ENCODE data around the gene MDC1. TPM values are rescaled to one million over a fixed set of nuclear protein-coding genes. Genes with fewer than 3 reads are reported as not detected.

MDC1 gene
- polyA plus RNA-seq, 1 donor from 2014 or later, result 8.1 TPM

DNA sequence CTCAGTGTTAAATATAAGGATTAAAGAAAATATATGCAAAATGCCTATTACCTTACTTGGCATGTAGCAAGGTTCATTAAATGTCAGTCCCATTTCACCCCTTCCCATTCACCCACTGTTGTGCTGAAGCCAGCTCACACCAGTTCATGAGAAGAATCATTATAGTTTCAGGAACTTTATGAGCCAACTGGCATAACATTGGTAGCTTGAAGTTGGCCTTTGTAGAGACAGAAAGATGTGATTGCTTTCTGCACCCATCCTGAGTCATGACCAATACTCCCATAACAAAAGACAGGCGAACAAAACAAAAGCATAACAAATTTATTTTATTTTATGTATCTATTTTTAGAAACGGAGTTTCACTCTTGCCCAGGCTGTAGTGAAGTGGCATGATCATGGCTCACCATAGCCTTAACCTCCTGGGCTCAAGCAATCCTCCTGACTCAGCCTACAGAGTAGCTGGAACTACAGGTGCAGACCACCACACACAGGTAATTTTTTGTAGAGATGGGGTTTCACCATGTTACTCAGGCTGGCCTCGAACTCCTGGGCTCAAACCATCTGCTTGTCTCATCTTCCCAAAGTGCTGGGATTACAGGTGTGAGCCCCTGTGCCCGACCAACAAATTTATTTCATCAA, 44.8 kb upstream of the MDC1 start:
- H2AFZ ChIP-seq (ENCODE audit: low read depth, low read length), result no peak overlapping the region
- no peak overlapping the region for H3K4me2 ChIP-seq (ENCODE audit: low read length)
- H3K27ac ChIP-seq (ENCODE audit: low read length), result no peak overlapping the region
- TF ChIP-seq CTCF (IDR thresholded peaks at IDR 0.05; ENCODE audit: poor library complexity, severe bottlenecking), result no peak
- TF ChIP-seq POLR2AphosphoS5 (IDR thresholded peaks at IDR 0.05), result no peak
- no peak for TF ChIP-seq EZH2 (IDR thresholded peaks at IDR 0.05; ENCODE audit: borderline replicate concordance, insufficient read depth, low read length, poor library complexity, severe bottlenecking)
- TF ChIP-seq MXI1 (conservative IDR thresholded peaks at IDR 0.05; ENCODE audit: poor library complexity, severe bottlenecking), result no peak
- TF ChIP-seq, protein P1, sequence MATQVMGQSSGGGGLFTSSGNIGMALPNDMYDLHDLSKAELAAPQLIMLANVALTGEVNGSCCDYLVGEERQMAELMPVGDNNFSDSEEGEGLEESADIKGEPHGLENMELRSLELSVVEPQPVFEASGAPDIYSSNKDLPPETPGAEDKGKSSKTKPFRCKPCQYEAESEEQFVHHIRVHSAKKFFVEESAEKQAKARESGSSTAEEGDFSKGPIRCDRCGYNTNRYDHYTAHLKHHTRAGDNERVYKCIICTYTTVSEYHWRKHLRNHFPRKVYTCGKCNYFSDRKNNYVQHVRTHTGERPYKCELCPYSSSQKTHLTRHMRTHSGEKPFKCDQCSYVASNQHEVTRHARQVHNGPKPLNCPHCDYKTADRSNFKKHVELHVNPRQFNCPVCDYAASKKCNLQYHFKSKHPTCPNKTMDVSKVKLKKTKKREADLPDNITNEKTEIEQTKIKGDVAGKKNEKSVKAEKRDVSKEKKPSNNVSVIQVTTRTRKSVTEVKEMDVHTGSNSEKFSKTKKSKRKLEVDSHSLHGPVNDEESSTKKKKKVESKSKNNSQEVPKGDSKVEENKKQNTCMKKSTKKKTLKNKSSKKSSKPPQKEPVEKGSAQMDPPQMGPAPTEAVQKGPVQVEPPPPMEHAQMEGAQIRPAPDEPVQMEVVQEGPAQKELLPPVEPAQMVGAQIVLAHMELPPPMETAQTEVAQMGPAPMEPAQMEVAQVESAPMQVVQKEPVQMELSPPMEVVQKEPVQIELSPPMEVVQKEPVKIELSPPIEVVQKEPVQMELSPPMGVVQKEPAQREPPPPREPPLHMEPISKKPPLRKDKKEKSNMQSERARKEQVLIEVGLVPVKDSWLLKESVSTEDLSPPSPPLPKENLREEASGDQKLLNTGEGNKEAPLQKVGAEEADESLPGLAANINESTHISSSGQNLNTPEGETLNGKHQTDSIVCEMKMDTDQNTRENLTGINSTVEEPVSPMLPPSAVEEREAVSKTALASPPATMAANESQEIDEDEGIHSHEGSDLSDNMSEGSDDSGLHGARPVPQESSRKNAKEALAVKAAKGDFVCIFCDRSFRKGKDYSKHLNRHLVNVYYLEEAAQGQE (IDR thresholded peaks at IDR 0.05; ENCODE audit: borderline replicate concordance), result no peak
- TF ChIP-seq TAF1 (IDR thresholded peaks at IDR 0.05; ENCODE audit: low read depth), result no peak
- TF ChIP-seq EP300 (conservative IDR thresholded peaks at IDR 0.05; ENCODE audit: poor library complexity, severe bottlenecking), result no peak
- TF ChIP-seq SMC3 (conservative IDR thresholded peaks at IDR 0.05; ENCODE audit: poor library complexity), result no peak
- TF ChIP-seq RAD21 (conservative IDR thresholded peaks at IDR 0.05), result no peak
- no peaks in the 10 kb centered on the region for H4K20me1 ChIP-seq (ENCODE audit: insufficient read depth)
- H3K79me2 ChIP-seq (replicated peaks; ENCODE audit: insufficient read depth, low read length), result no peaks in the 10 kb centered on the region
- H3K9ac ChIP-seq (ENCODE audit: low read length), result no peak overlapping the region
- H3K9me2 ChIP-seq (ENCODE audit: insufficient read depth, low read length), result no peaks in the 10 kb centered on the region
- H3K9me3 ChIP-seq (ENCODE audit: low read length), result no peaks in the 10 kb centered on the region
- H3K36me3 ChIP-seq (ENCODE audit: insufficient read depth, low read length), result no peaks in the 10 kb centered on the region
- H3K4me3 ChIP-seq (ENCODE audit: low read length), result no peak overlapping the region
- no peaks in the 10 kb centered on the region for H3K27me3 ChIP-seq (ENCODE audit: insufficient read depth, low read depth, low read length)
- no peaks in the 10 kb centered on the region for H3F3A ChIP-seq (ENCODE audit: insufficient read depth, low read length, poor library complexity, severe bottlenecking)

- Histone ChIP-seq H3K79me2 (replicated peaks; ENCODE audit: insufficient read depth, low read length) (no peaks in the 10 kb centered on the region), H3K27ac (ENCODE audit: low read length) (no peak overlapping the region)
- TF ChIP-seq RAD21 (conservative IDR thresholded peaks at IDR 0.05) (no peak), EP300 (conservative IDR thresholded peaks at IDR 0.05; ENCODE audit: poor library complexity, severe bottlenecking) (no peak), TAF1 (IDR thresholded peaks at IDR 0.05; ENCODE audit: low read depth) (no peak), SMC3 (conservative IDR thresholded peaks at IDR 0.05; ENCODE audit: poor library complexity) (no peak), CTCF (IDR thresholded peaks at IDR 0.05; ENCODE audit: poor library complexity, severe bottlenecking) (no peak), POLR2AphosphoS5 (IDR thresholded peaks at IDR 0.05) (no peak), MXI1 (conservative IDR thresholded peaks at IDR 0.05; ENCODE audit: poor library complexity, severe bottlenecking) (no peak), EZH2 (IDR thresholded peaks at IDR 0.05; ENCODE audit: borderline replicate concordance, insufficient read depth, low read length, poor library complexity, severe bottlenecking) (no peak)
- TF ChIP-seq, protein P1 (IDR thresholded peaks at IDR 0.05; ENCODE audit: borderline replicate concordance), result no peak
Observed at GRCh38 chr6:30760549-30760948, 43.5 kb upstream of the MDC1 start.

More at GRCh38 chr6:30760549-30760948, 43.5 kb upstream of the MDC1 start:
- Histone ChIP-seq H2AFZ (ENCODE audit: low read depth, low read length) (no peak overlapping the region), H3F3A (ENCODE audit: insufficient read depth, low read length, poor library complexity, severe bottlenecking) (no peaks in the 10 kb centered on the region), H4K20me1 (ENCODE audit: insufficient read depth) (no peaks in the 10 kb centered on the region), H3K9me3 (ENCODE audit: low read length) (no peaks in the 10 kb centered on the region), H3K9ac (ENCODE audit: low read length) (no peak overlapping the region), H3K4me3 (ENCODE audit: low read length) (no peak overlapping the region), H3K36me3 (ENCODE audit: insufficient read depth, low read length) (no peaks in the 10 kb centered on the region), H3K9me2 (ENCODE audit: insufficient read depth, low read length) (no peaks in the 10 kb centered on the region), H3K27me3 (ENCODE audit: insufficient read depth, low read depth, low read length) (no peaks in the 10 kb centered on the region), H3K4me2 (ENCODE audit: low read length) (no peak overlapping the region)

Data from neural cell (in vitro differentiated cells).